ENCODE data around the gene GPC5.

GRCh38 chr13:91644806-91645205 is 246.4 kb downstream of the GPC5 start:
- TF ChIP-seq CTCF (IDR thresholded peaks at IDR 0.05) (no peak), POLR2A (IDR thresholded peaks at IDR 0.05) (no peak)
